Myocyte (in vitro differentiated cells): ENCODE data around the gene USPL1. TPM values are rescaled to one million over a fixed set of nuclear protein-coding genes. Genes with fewer than 3 reads are reported as not detected.
"Not testable (repeated sequence)": the region's sequence is repeated elsewhere in the genome, so short reads cannot be mapped to it uniquely, and the experiment has no call there.

Experiments
- DNase-seq: peaks from one replicate; pipeline ENCODE4 v3.0.0-alpha.2; 2012; ENCODE audit warnings: low read depth
- total RNA-seq: library from RNA; depleted of rRNA; stranded (reverse); fragments of >200 nt; gene quantifications from 2 replicates; pipeline ENCODE4 v1.2.3, GENCODE V29; 2014

Gene USPL1
- total RNA-seq, 1 donor from 2014 or later: 18.2 TPM

DNA sequence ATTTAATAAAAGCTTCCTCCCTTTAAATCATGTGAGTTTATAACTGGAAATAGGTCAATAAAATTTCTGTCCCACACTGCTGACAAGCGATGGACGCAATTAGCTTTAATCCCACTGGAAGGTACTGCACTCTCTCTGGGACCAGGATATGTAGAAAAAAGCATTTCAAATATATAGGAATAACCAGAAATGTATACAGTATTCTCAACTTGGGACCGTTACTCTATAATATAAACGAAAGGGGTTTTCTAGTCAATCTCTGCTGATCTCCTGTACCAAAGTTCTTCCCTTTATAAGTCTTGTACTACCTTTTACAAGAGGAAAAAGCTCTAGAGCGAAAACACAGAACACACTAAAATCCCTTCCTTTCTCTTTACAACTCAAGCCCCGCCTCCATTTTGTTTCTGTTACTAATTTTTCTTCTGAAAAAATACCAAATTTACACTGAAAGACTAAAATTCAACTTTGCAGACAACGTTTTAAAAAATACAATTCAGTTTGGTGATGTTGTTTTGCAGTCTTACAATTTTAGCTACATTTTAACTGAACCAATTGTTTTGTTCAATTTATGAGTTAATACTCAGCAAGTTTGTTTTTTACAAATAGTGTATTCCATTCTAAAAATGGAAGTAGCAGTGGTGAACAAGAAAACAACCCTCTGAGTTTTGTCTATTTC lies 1.7 kb upstream of the USPL1 start:
- peak; percentile 49 for DNase-seq

DNA sequence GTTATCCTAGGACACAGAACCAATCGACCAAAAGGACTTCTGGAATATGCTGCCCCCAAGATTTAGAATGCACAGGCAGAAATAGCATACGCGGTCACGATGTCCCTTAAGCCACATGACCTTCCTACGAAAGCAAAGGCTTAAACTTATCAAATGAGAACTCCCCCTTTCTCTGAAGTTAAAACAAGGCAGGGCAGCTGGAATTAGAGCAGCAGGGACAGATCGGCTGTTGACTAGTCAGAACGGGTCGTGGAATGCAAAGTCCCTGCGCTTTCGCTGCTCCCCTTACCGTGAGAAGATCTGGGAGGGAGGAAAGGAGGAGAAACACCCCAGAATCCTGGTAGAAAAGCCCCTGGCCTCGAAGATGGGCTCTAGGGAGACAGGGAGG lies 799 bp upstream of the USPL1 start:
- peak; percentile 96 for DNase-seq

DNA sequence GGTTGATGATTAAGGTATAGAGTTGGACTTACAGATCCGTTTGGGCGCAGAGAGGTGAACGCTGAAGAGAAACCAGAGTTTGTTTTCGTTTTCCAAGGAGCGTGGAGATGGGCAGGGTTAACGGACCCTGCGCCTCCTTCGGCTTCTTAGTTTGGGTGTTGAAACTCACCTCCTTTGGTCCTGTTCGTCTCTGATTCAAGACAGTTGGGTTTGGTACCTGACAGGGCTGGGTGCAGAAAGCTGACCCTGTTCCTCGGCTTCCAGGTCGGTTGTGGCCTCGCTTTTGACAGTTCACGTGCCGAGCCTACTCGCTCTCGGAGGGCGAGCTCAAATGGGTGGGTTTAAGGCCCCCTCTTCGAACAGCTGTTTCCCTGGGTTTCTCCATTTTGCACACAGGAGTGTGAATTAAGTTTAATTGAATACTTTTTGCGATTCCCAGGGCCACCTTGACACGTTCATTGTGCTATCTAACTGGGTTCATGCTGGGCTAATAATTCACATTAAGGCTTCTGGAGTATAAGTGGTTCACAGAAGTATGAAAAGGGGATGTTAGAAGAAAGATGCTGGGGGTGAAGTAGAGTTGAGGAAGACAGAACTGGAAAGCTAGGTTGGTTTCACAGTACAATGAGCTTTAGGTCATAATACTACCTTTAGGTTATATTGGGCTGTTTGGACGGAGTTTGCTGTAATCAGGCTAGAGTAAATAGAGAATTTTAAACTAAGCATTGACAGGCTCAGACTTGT lies 638 bp downstream of the USPL1 start:
- DNase-seq: peak; percentile 4

DNA sequence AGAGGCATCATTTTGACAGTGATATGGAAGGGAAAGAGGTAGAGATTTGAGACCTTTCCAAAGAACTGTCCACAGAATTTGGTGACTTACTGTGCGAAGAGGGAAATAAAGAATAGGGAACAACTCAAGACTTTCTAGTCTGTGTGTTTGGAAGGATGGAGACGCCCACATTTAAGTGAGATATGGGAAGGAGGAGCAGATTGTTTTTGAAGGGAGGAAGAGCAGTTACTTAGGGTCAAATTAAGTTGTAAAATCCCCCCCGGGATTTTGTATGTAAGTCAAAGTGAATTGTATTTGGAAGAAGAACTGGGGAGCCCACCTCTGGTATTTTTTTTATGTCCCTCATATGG lies 1.2 kb downstream of the USPL1 start:
- no peak for DNase-seq

DNA sequence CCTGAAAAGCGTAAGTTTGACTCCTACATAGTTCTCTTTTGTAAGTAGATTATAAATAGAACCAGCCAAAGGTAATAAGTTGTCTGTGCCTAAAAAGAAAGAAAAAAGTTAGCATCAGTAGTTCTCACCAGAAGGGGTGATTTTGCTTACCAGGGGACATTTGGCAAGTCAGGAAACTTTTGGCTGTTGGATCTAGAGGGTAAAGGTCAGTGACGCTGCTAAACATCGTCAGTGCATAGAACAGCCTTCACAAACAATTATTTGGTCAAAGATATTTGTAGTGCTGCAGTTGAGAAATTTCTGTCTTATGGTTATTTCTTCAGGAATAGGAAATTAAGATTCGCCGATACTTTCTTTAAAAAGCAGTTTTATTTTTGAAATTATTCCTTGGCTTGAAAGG lies 2.0 kb downstream of the USPL1 start:
- no peak for DNase-seq

DNA sequence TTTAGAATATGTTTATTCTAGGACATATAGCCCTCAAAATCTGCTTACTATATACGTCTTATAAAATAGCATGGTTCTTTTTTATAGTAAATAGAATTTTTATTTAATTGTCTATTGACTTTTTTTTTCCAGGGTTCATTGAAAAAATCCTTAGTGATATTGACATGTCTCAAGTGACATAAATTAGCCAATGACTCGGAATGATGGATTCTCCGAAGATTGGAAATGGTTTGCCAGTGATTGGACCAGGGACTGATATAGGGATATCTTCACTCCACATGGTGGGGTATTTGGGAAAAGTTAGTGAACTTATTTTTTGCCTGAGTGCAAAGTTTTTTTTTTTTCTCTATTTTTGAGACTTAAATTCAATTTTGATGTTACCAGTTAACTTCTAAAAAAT lies 3.2 kb downstream of the USPL1 start:
- DNase-seq: no peak

DNA sequence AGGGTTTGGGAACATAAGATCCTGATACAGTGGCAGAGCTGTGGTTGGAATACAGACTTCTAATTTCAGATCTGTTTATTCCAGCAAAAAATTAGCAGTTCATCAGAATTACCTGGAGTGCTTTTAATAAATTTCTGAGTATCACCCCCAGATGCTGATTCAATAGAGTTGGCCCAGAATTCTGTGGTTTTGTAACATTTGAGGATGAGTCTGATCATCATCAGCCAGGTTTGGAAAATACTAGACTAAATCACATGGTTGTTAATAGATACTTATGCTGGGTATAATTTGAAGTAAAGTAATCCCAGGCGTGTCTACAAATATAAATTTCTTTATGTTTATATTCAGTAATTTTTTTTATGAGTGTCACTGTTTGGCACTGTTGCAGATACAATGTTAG lies 4.8 kb downstream of the USPL1 start:
- no peak for DNase-seq

DNA sequence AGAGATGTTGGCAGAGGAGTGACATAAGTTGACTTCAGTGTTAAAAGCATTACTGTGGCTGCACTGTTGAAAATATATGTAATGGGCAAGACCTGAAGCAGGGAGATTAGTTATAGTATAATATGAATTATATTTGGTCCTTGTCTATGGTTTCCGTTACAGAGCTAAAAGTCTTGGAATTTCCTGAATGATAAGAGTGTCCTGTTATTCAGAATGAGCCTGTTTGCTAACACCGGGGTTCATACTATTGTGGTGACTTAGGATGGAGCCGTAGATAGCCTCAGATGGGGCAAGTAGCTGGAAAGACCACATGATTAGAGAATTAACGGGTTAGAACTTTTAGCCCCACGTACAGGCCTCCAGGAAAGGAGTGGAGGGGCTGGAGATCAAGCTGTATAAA lies 5.7 kb downstream of the USPL1 start:
- DNase-seq: no peak

DNA sequence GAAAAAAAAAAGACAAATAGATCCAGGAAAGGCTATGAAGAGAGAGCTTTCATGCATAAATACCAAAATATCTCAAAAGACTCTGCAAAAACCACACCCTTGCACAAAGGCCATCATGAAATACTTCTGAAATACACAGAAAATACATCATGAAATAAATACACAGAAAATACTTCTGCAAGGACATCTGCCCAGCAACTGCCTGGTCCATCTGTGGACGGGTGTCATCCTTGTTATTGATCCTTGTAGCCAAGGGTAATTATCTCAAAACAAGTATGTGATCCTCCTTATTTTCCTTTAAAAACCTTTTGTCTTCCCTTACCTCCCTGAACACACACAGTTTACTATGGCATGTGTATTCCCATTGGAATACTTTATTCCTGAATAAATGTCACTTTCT lies 6.9 kb downstream of the USPL1 start:
- DNase-seq: no peak

DNA sequence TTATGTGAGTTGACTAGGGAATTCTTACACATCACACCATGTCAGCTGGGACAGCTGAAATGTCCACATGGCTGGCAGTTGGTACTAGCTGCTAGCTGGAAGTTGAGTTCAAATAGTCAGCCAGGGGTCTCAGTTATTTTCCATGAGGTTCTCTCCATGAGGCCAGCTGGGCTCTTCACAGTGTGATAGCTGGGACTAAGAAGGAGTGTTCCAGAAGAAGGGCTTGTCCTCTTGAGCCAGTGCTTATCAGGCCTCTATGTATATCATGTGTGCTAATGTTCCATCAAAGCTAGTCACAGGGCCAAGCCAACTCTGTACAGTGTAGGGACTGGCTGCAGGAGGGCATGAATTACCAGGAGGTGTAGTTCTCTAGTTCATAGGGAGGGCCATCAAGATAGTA lies 11.8 kb downstream of the USPL1 start:
- peak; percentile 63 for DNase-seq

DNA sequence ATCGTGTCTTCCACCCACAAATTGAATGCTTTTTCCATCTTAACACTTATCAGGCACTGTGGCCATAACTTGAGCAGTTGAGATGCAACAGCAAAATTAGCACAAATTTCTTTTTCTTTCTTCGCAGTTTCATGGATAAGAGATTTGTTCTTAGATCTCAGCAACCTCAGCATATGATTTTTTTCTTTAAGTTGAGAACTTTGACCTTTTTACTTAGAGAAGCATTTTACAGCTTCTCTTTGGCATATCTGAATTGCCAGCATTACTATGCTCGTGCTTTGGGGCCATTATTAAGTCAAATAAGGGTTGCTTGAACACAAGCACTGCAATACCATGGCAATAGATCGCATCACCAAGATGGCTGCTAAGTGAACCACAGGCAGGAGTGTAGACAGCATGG lies 16.1 kb downstream of the USPL1 start:
- no peak for DNase-seq

DNA sequence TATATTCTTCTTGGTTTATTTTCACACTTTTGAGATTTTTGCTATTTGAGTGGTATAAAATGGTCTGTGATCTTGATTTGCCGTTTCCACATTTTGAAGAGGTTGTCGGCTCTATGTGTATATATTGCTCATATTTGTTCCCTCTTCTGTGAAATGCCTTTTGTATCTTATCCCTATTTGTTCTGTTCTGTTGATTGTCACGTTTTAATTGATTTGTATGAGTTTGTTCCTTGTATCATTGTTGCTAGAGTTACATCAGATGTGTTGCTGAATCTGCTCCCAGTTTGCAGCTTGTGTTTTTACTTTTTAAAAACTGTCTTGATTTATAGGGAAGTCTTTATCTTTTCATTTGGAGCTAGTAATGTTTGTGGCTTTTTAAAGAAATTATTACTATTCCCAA lies 17.1 kb downstream of the USPL1 start:
- DNase-seq: no peak

DNA sequence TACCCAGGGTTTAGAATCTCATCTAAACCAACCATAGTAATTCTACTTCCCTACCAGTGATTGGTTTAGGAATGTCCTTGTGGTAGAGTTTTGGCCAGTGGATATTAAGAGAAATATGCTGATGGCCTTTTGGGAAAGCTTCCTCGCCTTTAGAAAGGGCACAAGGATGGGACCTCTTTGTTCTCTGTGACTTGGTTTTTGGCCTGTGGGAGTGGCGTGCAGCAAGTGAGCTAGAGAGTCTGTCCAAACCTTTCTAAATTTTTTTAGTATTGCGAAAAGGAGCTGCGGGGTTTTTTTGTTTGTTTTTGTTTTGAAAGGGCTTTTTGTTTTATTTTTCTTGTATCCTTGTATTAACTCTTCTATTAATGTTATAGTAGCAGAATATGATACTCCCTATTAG lies 20.6 kb downstream of the USPL1 start:
- DNase-seq: peak; percentile 14

DNA sequence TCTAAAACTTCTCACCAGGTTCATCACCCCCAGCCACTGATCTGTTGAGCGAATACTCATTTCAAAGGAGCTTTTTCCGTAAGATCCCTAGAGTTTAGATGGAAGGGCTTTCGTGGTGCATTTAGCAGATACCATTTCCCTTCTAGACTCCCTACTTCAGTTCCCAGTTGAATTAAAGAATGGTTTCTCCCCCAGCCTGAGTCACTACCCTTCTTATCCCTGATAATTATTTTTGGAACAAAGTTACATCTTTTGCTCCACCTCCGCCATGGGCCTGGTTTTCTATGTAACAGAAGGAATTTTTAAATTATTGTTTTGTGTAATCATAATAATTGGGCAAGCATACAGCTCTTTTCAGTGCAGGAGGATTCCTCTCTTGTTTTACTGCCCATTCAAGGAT lies 22.0 kb downstream of the USPL1 start:
- peak; percentile 34 for DNase-seq

DNA sequence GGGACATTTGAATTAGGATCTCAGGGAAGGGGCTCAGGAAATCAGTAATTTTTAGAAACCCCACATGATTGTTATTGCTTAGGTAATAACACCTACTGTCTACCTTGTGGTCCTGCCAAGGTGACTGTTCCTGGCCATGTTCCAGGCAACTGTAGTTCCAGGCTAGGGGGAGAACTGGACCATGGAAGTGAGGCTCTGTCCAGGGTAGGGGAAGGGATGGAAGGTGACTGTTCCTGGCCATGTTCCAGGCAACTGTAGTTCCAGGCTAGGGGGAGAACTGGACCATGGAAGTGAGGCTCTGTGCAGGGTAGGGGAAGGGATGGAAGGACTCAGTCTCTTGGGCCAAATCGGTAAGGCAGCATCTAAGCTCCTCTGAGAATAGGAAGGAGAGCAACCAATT lies 23.5 kb downstream of the USPL1 start:
- not testable (repeated sequence) for DNase-seq

DNA sequence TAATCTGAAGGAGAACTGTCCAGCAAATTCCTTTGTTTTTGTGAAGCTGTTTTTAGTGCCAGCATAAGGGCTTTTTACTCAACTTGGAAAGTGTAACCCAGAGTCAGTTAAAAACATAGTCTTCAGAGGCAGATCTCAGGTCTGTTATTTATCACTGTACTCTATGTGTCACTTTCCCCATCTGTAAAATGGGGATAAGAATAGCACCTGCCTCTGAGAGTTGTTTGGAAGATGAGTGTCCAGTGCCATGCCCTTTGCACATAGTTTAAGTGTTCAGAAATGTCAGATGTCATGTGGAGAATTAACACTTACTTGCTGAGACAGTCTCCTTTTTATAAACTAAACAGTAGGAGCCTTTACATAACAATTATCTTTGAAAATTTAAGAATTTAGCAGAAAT lies 27.9 kb downstream of the USPL1 start:
- DNase-seq: peak; percentile 7

DNA sequence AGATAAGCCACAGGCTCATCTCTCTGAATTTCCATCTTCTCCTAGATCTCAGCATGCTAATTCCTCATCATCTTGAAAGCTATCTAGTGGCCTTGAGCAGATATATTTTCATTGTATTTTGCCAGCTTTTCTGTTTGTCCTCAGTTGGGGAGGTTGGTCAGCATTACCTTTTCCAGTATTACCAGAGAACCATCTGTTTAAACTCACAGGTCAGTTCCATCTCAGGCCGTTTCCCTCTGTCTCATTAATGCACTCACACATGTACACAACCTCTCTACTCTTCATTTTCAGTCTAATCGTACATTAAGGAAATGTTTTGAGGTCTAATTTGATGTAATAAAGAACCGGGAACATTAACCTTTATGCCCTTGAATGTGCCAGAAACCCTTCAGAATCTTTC lies 29.7 kb downstream of the USPL1 start:
- DNase-seq: no peak

DNA sequence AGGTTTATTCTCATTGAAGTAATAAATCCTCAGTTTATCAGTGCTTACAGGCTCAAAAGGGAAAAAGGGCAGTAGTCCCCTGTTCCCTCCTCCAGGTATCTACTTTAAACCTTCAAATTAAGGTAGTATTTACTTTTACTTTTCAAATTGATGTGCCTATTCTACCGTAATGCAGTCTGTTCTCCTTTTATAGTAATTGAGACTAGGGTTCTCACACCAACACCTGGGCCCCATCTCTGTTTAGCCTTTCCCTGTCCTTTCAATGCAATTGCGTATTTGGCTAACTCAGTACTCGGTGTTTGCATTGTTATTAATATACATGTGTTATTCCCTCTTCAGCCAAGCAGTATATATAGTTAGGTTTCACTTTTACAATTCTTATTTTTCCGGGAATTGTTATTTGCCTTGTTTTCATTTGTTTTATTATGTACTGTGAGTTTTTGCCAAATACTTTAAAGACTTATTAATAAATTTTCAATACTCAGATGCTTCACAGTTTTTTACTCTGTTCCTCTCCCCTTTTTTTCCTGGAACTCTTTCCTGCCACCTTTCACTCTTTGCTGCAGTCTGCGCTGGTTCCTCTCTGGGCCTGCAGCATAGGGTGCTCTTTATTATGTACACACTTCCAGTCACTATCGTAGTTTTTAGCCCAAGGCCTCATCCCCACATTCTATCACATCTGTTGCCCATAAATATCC lies 30.3 kb downstream of the USPL1 start:
- no peak for DNase-seq

DNA sequence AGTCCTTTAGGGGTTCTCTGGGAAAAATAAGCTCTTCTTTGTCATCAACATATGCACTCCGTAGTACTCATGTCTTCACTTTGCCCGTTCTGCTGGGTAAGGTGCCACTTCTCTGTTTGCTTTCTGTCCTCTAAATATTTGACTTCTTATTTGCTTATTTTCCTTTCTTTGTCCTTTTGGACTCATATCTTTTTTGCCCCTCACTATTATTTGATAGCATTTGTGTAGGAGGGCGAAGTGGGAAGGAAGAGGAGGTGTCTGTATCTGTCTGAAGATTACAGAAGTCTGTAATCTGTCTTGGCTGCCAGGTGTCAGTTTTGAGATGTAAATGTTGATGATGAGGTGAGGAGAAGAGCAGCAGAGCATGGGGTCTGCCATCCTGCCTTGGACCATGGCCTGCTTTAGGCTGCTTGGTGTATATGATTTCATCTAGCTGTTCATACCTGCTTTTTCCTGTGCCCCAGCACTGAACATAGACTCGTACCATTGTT lies 30.8 kb downstream of the USPL1 start:
- no peak for DNase-seq

DNA sequence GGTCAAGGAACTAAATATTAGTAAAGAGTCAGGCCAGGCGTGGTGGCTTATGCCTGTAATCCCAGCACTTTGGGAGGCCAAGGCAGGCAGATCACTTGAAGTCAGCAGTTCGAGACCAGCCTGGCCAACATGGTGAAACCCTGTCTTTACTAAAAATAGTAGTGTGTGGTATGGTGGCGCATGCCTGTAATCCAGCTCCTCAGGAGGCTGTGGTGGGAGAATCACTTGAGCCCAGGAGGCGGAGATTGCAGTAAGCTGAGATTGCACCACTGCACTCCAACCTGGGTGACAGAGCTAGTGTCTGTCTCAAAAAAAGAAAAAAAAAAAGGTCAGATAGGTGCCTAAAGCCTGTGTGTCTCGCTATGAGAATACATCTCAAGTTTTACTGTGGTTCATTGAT lies 33.9 kb downstream of the USPL1 start:
- peak; percentile 59 for DNase-seq

DNA sequence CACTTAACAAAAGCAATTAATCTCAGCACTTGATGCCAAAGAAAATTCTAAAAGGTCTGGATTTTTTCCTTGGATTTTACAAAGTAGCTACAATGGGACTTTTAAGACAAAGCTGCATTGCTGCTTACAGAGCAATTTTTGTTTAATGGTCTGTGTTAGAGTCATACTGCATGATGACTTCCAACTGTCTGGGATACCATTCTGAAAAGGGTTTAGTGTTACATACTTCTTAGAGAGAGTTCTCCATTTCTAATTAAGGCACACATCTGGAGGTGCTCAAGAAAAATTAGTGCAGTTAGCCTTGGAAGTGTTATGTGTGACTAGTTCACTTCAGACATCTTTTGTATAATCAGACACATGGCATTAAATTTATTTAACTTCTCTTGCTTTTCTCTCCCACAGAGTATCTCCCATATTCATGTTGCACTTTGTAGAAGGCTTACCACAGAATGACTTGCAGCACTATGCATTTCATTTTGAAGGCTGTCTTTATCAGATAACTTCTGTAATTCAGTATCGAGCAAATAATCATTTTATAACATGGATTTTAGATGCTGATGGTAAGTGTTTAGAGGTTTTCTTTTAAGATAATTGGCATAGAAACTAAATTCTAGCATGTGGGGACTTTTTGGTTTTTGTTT lies 35.1 kb downstream of the USPL1 start:
- peak; percentile 19 for DNase-seq

DNA sequence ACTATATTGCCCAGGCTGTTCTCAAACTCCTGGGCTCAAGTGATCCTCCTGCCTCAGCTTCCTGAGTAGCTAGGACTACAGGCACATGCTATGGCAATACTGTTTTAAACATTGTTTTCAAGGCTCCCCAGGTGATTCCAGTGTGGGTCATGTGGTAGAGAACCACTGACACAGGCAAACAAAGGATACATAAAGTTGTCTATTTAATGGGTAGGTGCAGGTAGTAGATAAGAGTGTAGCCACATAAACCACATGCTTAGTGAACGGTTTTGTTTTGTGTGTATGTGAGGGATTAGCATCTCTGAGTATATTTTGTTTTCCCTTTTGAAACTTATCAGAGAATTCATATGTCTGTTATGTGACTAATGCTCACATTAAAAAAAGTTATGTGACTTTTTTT lies 36.7 kb downstream of the USPL1 start:
- no peak for DNase-seq
